HUES48 (cell line): ENCODE results near the gene GSE1.

Experiments used
- H3K27ac ChIP-seq: one replicate; pipeline ENCODE4 v1.7.0; 2013; ENCODE audit warnings: low read depth, low read length, inconsistent platforms
- H3K27me3 ChIP-seq: 2 replicates; pipeline ENCODE4 v1.6.1; 2013; ENCODE audit warnings: mild to moderate bottlenecking, low read length; ENCODE audit not compliant: control insufficient read depth, insufficient read depth
- H3K36me3 ChIP-seq: 2 replicates; pipeline ENCODE4 v1.6.1; 2013; ENCODE audit warnings: low read length; ENCODE audit not compliant: control insufficient read depth, insufficient read depth
- H3K4me1 ChIP-seq: 2 replicates; pipeline ENCODE4 v1.6.1; 2013; ENCODE audit warnings: mild to moderate bottlenecking, low read length; ENCODE audit not compliant: control insufficient read depth, insufficient read depth
- H3K4me3 ChIP-seq: 2 replicates; pipeline ENCODE4 v1.5.1; 2013; ENCODE audit warnings: mild to moderate bottlenecking, low read depth, low read length
- H3K9ac ChIP-seq: 2 replicates; pipeline ENCODE4 v1.6.1; 2013; ENCODE audit warnings: mild to moderate bottlenecking, low read depth, low read length, moderate library complexity
- H3K9me3 ChIP-seq: 2 replicates; pipeline ENCODE4 v1.6.1; 2013; ENCODE audit warnings: low read length; ENCODE audit not compliant: control insufficient read depth, insufficient read depth

The GSE1 gene

DNA sequence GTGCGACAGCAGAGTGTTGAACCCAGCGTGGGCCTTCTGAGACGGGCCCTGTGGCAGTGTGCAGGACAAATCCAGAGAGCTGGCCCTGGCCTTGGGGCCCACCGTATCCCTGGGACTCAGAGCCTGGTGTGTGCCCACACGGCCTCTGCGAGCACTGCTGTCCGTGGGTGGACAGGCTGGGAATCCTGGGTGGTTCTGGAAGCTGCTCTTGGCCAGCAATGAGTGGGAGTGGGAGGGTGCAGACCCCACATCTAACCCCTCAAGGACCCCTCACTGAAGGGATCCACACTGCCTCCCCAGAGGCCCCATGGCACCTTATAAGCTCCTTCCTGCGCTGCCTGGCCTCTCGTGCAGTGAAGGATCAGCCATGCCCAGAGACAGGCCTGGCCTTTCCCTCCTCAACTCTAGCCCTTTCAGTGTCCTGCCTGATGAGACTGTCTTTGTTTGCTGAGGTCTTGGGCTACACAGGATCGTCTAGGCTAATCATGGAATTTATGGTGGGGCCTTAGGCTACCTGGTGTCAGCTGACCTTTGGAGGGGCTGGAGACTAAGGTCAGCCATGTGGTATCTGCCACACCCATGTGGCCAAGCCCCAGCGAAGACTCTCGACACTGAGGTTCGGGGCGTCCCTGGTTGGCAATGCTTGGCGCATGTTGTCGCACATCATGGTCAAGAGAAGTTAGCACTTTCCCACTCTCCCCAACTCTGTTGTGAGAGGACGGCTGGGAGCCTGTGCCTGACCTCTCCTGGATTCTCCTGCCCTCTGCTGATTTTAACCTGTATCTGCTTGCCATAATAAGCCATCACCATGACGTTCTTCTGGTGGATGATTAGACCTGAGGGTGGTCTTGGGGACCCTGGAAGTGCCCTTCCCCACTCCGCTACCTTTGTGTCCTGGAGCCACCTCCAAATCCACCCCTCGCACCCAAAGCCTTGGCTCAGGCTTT, 92.1 kb downstream of the GSE1 start:
- H3K36me3 ChIP-seq: no peaks in the 10 kb centered on the region
- H3K4me3 ChIP-seq: no peak overlapping the region
- H3K27me3 ChIP-seq: no peaks in the 10 kb centered on the region
- H3K9me3 ChIP-seq: no peaks in the 10 kb centered on the region
- no peak overlapping the region for H3K9ac ChIP-seq
- no peak overlapping the region for H3K27ac ChIP-seq
- H3K4me1 ChIP-seq: no peaks in the 10 kb centered on the region

GRCh38 chr16:85706449-85707034, 93.4 kb downstream of the GSE1 start:
- no peak overlapping the region for H3K27ac ChIP-seq
- no peak overlapping the region for H3K4me3 ChIP-seq

GRCh38 chr16:85707528-85708095, 94.5 kb downstream of the GSE1 start:
- H3K4me1 ChIP-seq: no peaks in the 10 kb centered on the region
- no peaks in the 10 kb centered on the region for H3K36me3 ChIP-seq
- H3K4me3 ChIP-seq: no peak overlapping the region
- peaks cover 3% of the 10 kb centered on the region; the same call in 1 of the 2 replicates for H3K9me3 ChIP-seq
- H3K27me3 ChIP-seq: no peaks in the 10 kb centered on the region
- no peak overlapping the region for H3K27ac ChIP-seq
- H3K9ac ChIP-seq: no peak overlapping the region

More at GRCh38 chr16:85706449-85707034, 93.4 kb downstream of the GSE1 start:
- H3K4me1 ChIP-seq: no peaks in the 10 kb centered on the region
- no peaks in the 10 kb centered on the region for H3K27me3 ChIP-seq
- no peaks in the 10 kb centered on the region for H3K9me3 ChIP-seq
- H3K9ac ChIP-seq: no peak overlapping the region
- H3K36me3 ChIP-seq: no peaks in the 10 kb centered on the region

- Histone ChIP-seq H3K4me1 (no peaks in the 10 kb centered on the region), H3K27ac (no peak overlapping the region), H3K4me3 (no peak overlapping the region), H3K36me3 (no peaks in the 10 kb centered on the region), H3K9ac (no peak overlapping the region), H3K27me3 (no peaks in the 10 kb centered on the region), H3K9me3 (peaks cover 3% of the 10 kb centered on the region; the same call in 1 of the 2 replicates)
Measured at GRCh38 chr16:85708338-85708737, 95.2 kb downstream of the GSE1 start.

DNA sequence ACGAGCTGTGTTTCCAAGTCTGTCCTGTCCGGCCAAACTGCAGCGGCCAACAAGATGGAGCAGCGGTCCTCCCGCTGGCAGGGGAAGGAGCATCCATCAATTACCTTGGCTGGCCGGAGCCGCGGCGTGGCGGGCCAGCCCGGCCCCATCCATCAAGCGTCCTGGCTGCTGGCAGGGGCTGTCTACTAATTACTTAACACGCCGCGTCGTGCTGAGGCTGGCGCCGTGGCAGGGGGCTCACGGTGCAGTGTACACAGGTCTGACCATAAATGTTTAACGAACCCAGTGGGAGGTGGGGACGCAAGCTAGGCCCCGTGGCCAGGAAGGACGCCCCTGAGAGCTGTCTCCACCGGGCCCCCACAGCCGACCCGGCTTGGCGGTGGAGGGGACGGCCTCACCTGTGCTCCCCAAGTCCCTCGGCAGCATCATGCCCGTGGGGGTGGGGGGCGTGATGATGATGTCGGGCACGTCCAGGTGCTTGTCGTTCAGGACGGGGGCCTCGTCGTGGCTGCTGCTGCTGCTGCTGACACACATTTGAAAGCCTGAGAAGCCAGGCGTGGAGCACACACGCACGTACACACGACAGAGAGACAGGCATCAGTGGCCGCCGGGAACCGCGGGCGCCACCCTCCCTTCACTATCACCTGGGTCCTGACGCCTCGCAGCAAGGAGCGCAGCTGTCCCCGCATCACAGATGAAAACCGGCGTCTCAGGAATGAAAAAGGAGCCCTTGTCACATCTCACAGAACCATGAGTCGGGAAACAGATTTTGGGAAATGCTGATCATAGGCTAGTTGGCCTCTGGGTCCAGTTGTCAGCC, 96.9 kb downstream of the GSE1 start:
- no peaks in the 10 kb centered on the region for H3K27me3 ChIP-seq

DNA sequence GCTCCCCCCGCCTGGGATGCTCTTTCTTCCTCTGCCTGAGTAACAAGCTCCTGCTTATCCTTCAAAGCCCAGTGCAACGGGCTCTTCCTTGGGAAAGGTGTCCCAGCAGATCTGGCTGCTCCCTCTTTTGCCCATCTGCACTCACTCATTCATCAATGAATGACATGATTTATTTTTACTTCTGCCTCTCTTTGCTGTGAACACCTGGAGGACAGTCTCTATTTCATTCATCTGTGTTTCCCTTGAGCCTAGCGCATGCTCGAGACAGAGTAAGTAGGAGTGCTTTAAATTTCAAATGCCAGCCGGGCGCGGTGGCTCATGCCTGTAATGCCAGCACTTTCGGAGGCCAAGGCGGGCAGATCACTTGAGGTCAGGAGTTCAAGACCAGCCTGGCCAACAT, 97.6 kb downstream of the GSE1 start:
- H3K36me3 ChIP-seq: no peaks in the 10 kb centered on the region
- H3K27me3 ChIP-seq: peaks cover 4% of the 10 kb centered on the region
- H3K9ac ChIP-seq: no peak overlapping the region

More for the DNA sequence above, 96.9 kb downstream of the GSE1 start:
- Histone ChIP-seq H3K4me3 (no peak overlapping the region), H3K9me3 (peaks cover 3% of the 10 kb centered on the region; the same call in 1 of the 2 replicates), H3K36me3 (no peaks in the 10 kb centered on the region), H3K4me1 (no peaks in the 10 kb centered on the region), H3K27ac (no peak overlapping the region), H3K9ac (no peak overlapping the region)

GRCh38 chr16:85711982-85712587, 99.0 kb downstream of the GSE1 start:
- no peak overlapping the region for H3K27ac ChIP-seq
- H3K4me3 ChIP-seq: no peak overlapping the region
- peaks cover 8% of the 10 kb centered on the region for H3K27me3 ChIP-seq
- no peak overlapping the region for H3K9ac ChIP-seq
- H3K9me3 ChIP-seq: peaks cover 3% of the 10 kb centered on the region; the same call in 1 of the 2 replicates
- no peaks in the 10 kb centered on the region for H3K36me3 ChIP-seq
- peaks cover 12% of the 10 kb centered on the region for H3K4me1 ChIP-seq

More for the DNA sequence above, 97.6 kb downstream of the GSE1 start:
- no peak overlapping the region for H3K4me3 ChIP-seq
- peaks cover 3% of the 10 kb centered on the region; the same call in 1 of the 2 replicates for H3K9me3 ChIP-seq
- H3K4me1 ChIP-seq: peaks cover 7% of the 10 kb centered on the region
- no peak overlapping the region for H3K27ac ChIP-seq

- Histone ChIP-seq H3K4me3 (no peak overlapping the region), H3K27me3 (peaks cover 8% of the 10 kb centered on the region), H3K27ac (no peak overlapping the region), H3K4me1 (peaks cover 14% of the 10 kb centered on the region), H3K36me3 (no peaks in the 10 kb centered on the region), H3K9me3 (peaks cover 3% of the 10 kb centered on the region; the same call in 1 of the 2 replicates), H3K9ac (no peak overlapping the region)
Measured at GRCh38 chr16:85712801-85713200, 99.7 kb downstream of the GSE1 start.

GRCh38 chr16:85715169-85716021, 102.3 kb downstream of the GSE1 start:
- H3K27me3 ChIP-seq: peaks cover 8% of the 10 kb centered on the region
- peak overlapping the region; percentile 40; the same call in 1 of the 2 replicates for H3K4me3 ChIP-seq
- H3K9ac ChIP-seq: 0 out of 2 replicates have a peak overlapping the region, but pooled peaks have one; percentile 10
- peaks cover 3% of the 10 kb centered on the region; the same call in 1 of the 2 replicates for H3K9me3 ChIP-seq
- peak overlapping the region; percentile 50 for H3K27ac ChIP-seq
- peaks cover 14% of the 10 kb centered on the region for H3K4me1 ChIP-seq
- no peaks in the 10 kb centered on the region for H3K36me3 ChIP-seq
